Endothelial cell of umbilical vein (primary cell): Measurements from ENCODE around the gene LENEP. TPM values are rescaled to one million over a fixed set of nuclear protein-coding genes. Genes with fewer than 3 reads are reported as not detected.

Experiments used
- BruUV-seq: library from RNA; stranded (reverse); fragments of 400-500 nt; replicated peaks from 2 replicates; lab custom pipeline; 2021; lab: Mats Ljungman, UMichigan
- CTCF ChIA-PET: fragments of 300-600, 350-600 bp; sonication (Branson Sonifier 250); formaldehyde crosslinking; loops from one replicate; lab custom pipeline; 2021; ENCODE audit warnings: antibody characterized with exemption, inconsistent platforms; lab: Charles Lee
- POLR2A ChIA-PET: fragments of 300-600, 350-600 bp; sonication (Branson Sonifier 250); formaldehyde crosslinking; loops from one replicate; lab custom pipeline; 2021; ENCODE audit warnings: antibody characterized with exemption, inconsistent platforms; lab: Charles Lee
- DNase-seq: peaks from one replicate; pipeline ENCODE4 v3.0.0-alpha.2; 2011; ENCODE audit warnings: low read depth, low spot score
- FAIRE-seq: peaks from 2 replicates; lab custom pipeline; 2011; peaks lifted over from hg19 to GRCh38; lab: Jason Lieb, UNC
- H2AFZ ChIP-seq: 2 replicates; pipeline ENCODE4 v1.6.0; 2012; ENCODE audit warnings: low read depth, low read length, control low read depth, inconsistent platforms
- H3K27ac ChIP-seq: 2 replicates; pipeline ENCODE4 v1.5.1; 2011; ENCODE audit warnings: low read depth, mild to moderate bottlenecking, control low read depth, low read length, moderate library complexity; ENCODE audit not compliant: insufficient read depth
- H3K27me3 ChIP-seq, 2 experiments: 2 replicates each; pipeline versions ENCODE4 v1.6.0 to v1.6.1; 2011; ENCODE audit warnings: low read length in 2 of 2, mixed read lengths in 1 of 2; ENCODE audit not compliant: control insufficient read depth in 2 of 2, insufficient read depth in 2 of 2
- H3K36me3 ChIP-seq, 2 experiments: 2 replicates in 1 of 2; 3 replicates in 1 of 2; pipeline ENCODE4 v1.5.1; 2011; ENCODE audit warnings: low read length in 2 of 2, mild to moderate bottlenecking in 1 of 2, moderate library complexity in 1 of 2; ENCODE audit not compliant: control insufficient read depth in 2 of 2, insufficient read depth in 2 of 2; ENCODE audit errors: extremely low read depth in 1 of 2
- H3K4me1 ChIP-seq: 3 replicates; pipeline ENCODE4 v1.5.1; 2011; ENCODE audit warnings: mild to moderate bottlenecking, low read length; ENCODE audit not compliant: control insufficient read depth, insufficient read depth; ENCODE audit errors: extremely low read depth
- H3K4me2 ChIP-seq: 2 replicates; pipeline ENCODE4 v1.6.1; 2011; ENCODE audit warnings: low read length, control low read depth, mixed read lengths; ENCODE audit not compliant: insufficient read depth
- H3K4me3 ChIP-seq, 3 experiments: fragments of 200-600 bp in 1 of 3; sonication (generic), shearing (Covaris generic) in 1 of 3; replicated peaks in 1 of 3; 2 replicates each; pipeline ENCODE4 v1.5.1; 2011 to 2016; ENCODE audit warnings: control low read depth in 3 of 3, low read length in 3 of 3, mild to moderate bottlenecking in 2 of 3, inconsistent platforms in 1 of 3, low read depth in 1 of 3, moderate library complexity in 1 of 3; ENCODE audit not compliant: insufficient read depth in 1 of 3
- H3K79me2 ChIP-seq: 2 replicates; pipeline ENCODE4 v1.6.0; 2012; ENCODE audit warnings: low read length, inconsistent platforms; ENCODE audit not compliant: control insufficient read depth, insufficient read depth
- H3K9ac ChIP-seq: replicated peaks from 2 replicates; pipeline ENCODE3; 2011; ENCODE audit warnings: low read length, control low read depth; ENCODE audit not compliant: insufficient read depth; ENCODE audit errors: extremely low read depth
- H3K9me1 ChIP-seq: replicated peaks from 3 replicates; pipeline ENCODE4 v1.6.0; 2011; ENCODE audit warnings: mild to moderate bottlenecking, low read length; ENCODE audit not compliant: control insufficient read depth, insufficient read depth; ENCODE audit errors: extremely low read depth
- H3K9me3 ChIP-seq: replicated peaks from 2 replicates; pipeline ENCODE4 v1.5.1; 2012; ENCODE audit warnings: low read length, inconsistent platforms; ENCODE audit not compliant: control insufficient read depth, insufficient read depth
- H4K20me1 ChIP-seq: replicated peaks from 2 replicates; pipeline ENCODE3; 2011; ENCODE audit warnings: mild to moderate bottlenecking, low read length; ENCODE audit not compliant: control insufficient read depth, insufficient read depth; ENCODE audit errors: extremely low read depth
- CTCF ChIP-seq, 2 donors: IDR thresholded peaks; 1 replicate in 1 of 2; 2 replicates in 1 of 2; pipeline ENCODE4 v1.5.1; 2011; ENCODE audit warnings: low read length in 2 of 2, mild to moderate bottlenecking in 2 of 2, moderate library complexity in 2 of 2, control low read depth in 1 of 2, inconsistent platforms in 1 of 2, low read depth in 1 of 2; ENCODE audit not compliant: insufficient read depth in 1 of 2; ENCODE audit errors: extremely low read depth in 1 of 2
- EZH2 ChIP-seq: IDR thresholded peaks from 2 replicates; pipeline ENCODE4 v1.6.1; 2012; ENCODE audit warnings: borderline replicate concordance, low read depth, mild to moderate bottlenecking, moderate library complexity, low read length, inconsistent platforms; ENCODE audit not compliant: severe bottlenecking
- FOS ChIP-seq: IDR thresholded peaks from 2 replicates; pipeline ENCODE4 v1.6.1; 2011; ENCODE audit warnings: mild to moderate bottlenecking, low read length, moderate library complexity, borderline replicate concordance; ENCODE audit not compliant: insufficient read depth
- GATA2 ChIP-seq: IDR thresholded peaks from 2 replicates; pipeline ENCODE4 v1.7.0; 2011; ENCODE audit warnings: low read depth, mild to moderate bottlenecking, moderate library complexity, mixed read lengths, low read length; ENCODE audit not compliant: insufficient read length, insufficient read depth
- JUN ChIP-seq: IDR thresholded peaks from 2 replicates; pipeline ENCODE4 v1.6.1; 2011; ENCODE audit warnings: borderline replicate concordance, low read depth; ENCODE audit not compliant: insufficient read length, insufficient read depth
- MAX ChIP-seq: IDR thresholded peaks from 2 replicates; pipeline ENCODE4 v1.6.1; 2011; ENCODE audit not compliant: insufficient read depth, insufficient read length
- MYC ChIP-seq: IDR thresholded peaks from one replicate; pipeline ENCODE4 v1.6.1; 2011; ENCODE audit warnings: mild to moderate bottlenecking, low read depth, low read length
- POLR2A ChIP-seq: IDR thresholded peaks from 2 replicates; pipeline ENCODE4 v1.6.1; 2012; ENCODE audit warnings: low read depth, mild to moderate bottlenecking, control low read depth, low read length
- POLR2AphosphoS5 ChIP-seq: IDR thresholded peaks from 2 replicates; pipeline ENCODE4 v1.6.1; 2012; ENCODE audit warnings: low read depth, mild to moderate bottlenecking, control low read depth, low read length, moderate library complexity; ENCODE audit not compliant: insufficient read depth
- dilution Hi-C: fragments of 300-500 bp; cut with MboI; formaldehyde crosslinking; loops from one replicate; pipeline ENCODE4 v1.15.0; 2019; ENCODE audit warnings: low sequenced_read_pairs; ENCODE audit not compliant: extremely low pct_ligation_motif_present
- intact Hi-C: fragments of 100-400 bp; cut with micrococcal nuclease; formaldehyde crosslinking; loops from one replicate; pipeline ENCODE4 v1.10.0; 2022
- polyA plus RNA-seq, 4 experiments: library from polyadenylated mRNA; depleted of rRNA in 3 of 4; stranded (reverse) in 3 of 4; unstranded in 1 of 4; fragments of >200 nt; gene quantifications; 2 replicates each; pipeline versions ENCODE4 v1.2.1 to v1.2.3, GENCODE V29; 2011 to 2012; ENCODE audit warnings: missing spikeins in 1 of 4
- total RNA-seq: library from RNA; stranded (reverse); gene quantifications from 2 replicates; pipeline ENCODE4 v1.2.3, GENCODE V29; 2021

LENEP gene
- total and polyA plus RNA-seq, 2 donors (not counting 3 experiments of a cell fraction or from before 2014, with no cell fraction given): 0.64 TPM; not detected in 1

- Histone ChIP-seq H3K4me3 (no peak overlapping the region), H2AFZ (no peak overlapping the region), H3K9me3 (no peaks in the 10 kb centered on the region), H3K79me2 (peaks cover 4% of the 10 kb centered on the region), H3K27ac (no peak overlapping the region), H4K20me1 (no peaks in the 10 kb centered on the region), H3K4me1 (peaks cover 15% of the 10 kb centered on the region), H3K9me1 (no peaks in the 10 kb centered on the region), H3K9ac (no peak overlapping the region), H3K27me3 (no peaks in the 10 kb centered on the region), H3K4me2 (no peak overlapping the region), H3K36me3 (no peaks in the 10 kb centered on the region)
- ChIA-PET POLR2A (interaction anchor here (1.0 to 1.4 kb wide), 2 partner anchors 37 to 63 kb away, joined by 3 read pairs; partner anchors contain the start of gene PYGO2), CTCF (interaction anchor here (0.8 to 6.5 kb wide), 23 partner anchors 8 to 439 kb away, joined by 3 to 87 read pairs (median 6); partner anchors contain the start of genes ADAM15, CKS1B, FLAD1 and PBXIP1)
- DNase-seq (no peak), FAIRE-seq (no peak)
- TF ChIP-seq MAX (no peak), POLR2A (no peak), JUN (no peak), GATA2 (no peak), MYC (no peak), EZH2 (no peak), POLR2AphosphoS5 (no peak), CTCF (IDR thresholded peaks at IDR 0.05; ENCODE audit: extremely low read depth in 1 of 2, insufficient read depth in 1 of 2, low read depth in 1 of 2, low read length in 2 of 2) (no peak), FOS (no peak)
- intact Hi-C loops (loop anchor here (5.0 kb wide), 1 partner anchor 331 kb away; no protein-coding TSS in a partner anchor), dilution Hi-C loops (no loop called here)
- BruUV-seq: no TSS peak
Measured at GRCh38 chr1:154998201-154998780, 4.9 kb downstream of the LENEP start.
